Lower lobe of right lung (tissue), 2 donors: Measurements from ENCODE around the gene CELF4. TPM values are rescaled to one million over a fixed set of nuclear protein-coding genes. Genes with fewer than 3 reads are reported as not detected.

Experiments used
- ATAC-seq, 2 donors: fragments of 200-7000 bp; cut with Tn5 transposase; one replicate each; pipeline ENCODE4 v1.9.1; 2020 to 2022; ENCODE audit warnings: mild to moderate bottlenecking in 2 of 2, moderate library complexity in 2 of 2
- DNase-seq: peaks from one replicate; pipeline ENCODE4 v3.0.0-alpha.2; 2020
- H3K27ac ChIP-seq: fragments of 200-600 bp; one replicate; pipeline ENCODE4 v1.8.0; 2022
- H3K27me3 ChIP-seq: fragments of 200-600 bp; one replicate; pipeline ENCODE4 v1.8.0; 2022; ENCODE audit warnings: low read depth
- H3K36me3 ChIP-seq: fragments of 200-600 bp; one replicate; pipeline ENCODE4 v1.8.0; 2022; ENCODE audit warnings: mild to moderate bottlenecking
- H3K4me1 ChIP-seq: fragments of 200-600 bp; one replicate; pipeline ENCODE4 v1.8.0; 2022
- H3K4me3 ChIP-seq: fragments of 200-600 bp; one replicate; pipeline ENCODE4 v1.8.0; 2022; ENCODE audit warnings: mild to moderate bottlenecking
- H3K9me3 ChIP-seq: fragments of 200-600 bp; one replicate; pipeline ENCODE4 v1.8.0; 2022
- CTCF ChIP-seq: fragments of 200-600 bp; IDR thresholded peaks from one replicate; pipeline ENCODE4 v1.8.0; 2022; ENCODE audit warnings: antibody characterized with exemption, mild to moderate bottlenecking
- intact Hi-C: fragments of 100-400 bp; cut with DNase I; formaldehyde crosslinking; loops from one replicate; pipeline ENCODE4 v1.11.0; 2022
- total RNA-seq: library from RNA; stranded (reverse); fragmentation: NEBNext Ultra II Directional; extraction: Animal tissue kit (Norgen Biotek cat#: 25700); gene quantifications from one replicate; pipeline ENCODE4 v1.2.1, GENCODE V29; 2021
- donor health status: DM: no; HTN: yes; CAD: no; lungs with severe emphysema.

The CELF4 gene
- total RNA-seq, 1 donor from 2014 or later: 0.38 TPM

- Histone ChIP-seq H3K36me3 (no peaks in the 10 kb centered on the region), H3K4me1 (no peaks in the 10 kb centered on the region), H3K27ac (no peak overlapping the region), H3K9me3 (no peaks in the 10 kb centered on the region), H3K4me3 (no peak overlapping the region), H3K27me3 (peaks cover 8% of the 10 kb centered on the region)
- intact Hi-C loops: no loop called here
- DNase-seq: no peak
- no peak for TF ChIP-seq CTCF
- no peak for ATAC-seq
These were observed 219.6 kb downstream of the CELF4 start for GRCh38 chr18:37346048-37346447.

GRCh38 chr18:37343542-37343851 lies 222.1 kb downstream of the CELF4 start:
- Histone ChIP-seq H3K27me3 (peaks cover 8% of the 10 kb centered on the region), H3K4me3 (no peak overlapping the region), H3K27ac (no peak overlapping the region), H3K36me3 (no peaks in the 10 kb centered on the region), H3K9me3 (no peaks in the 10 kb centered on the region), H3K4me1 (no peaks in the 10 kb centered on the region)
- TF ChIP-seq CTCF: no peak
- no peak for DNase-seq
- intact Hi-C loops: no loop called here
- ATAC-seq: no peak

- no peak for DNase-seq
- Histone ChIP-seq H3K4me1 (no peaks in the 10 kb centered on the region), H3K36me3 (no peaks in the 10 kb centered on the region), H3K27ac (no peak overlapping the region), H3K9me3 (no peaks in the 10 kb centered on the region), H3K4me3 (no peak overlapping the region), H3K27me3 (peaks cover 8% of the 10 kb centered on the region)
- TF ChIP-seq CTCF: no peak
- ATAC-seq: no peak
- intact Hi-C loops: no loop called here
These were observed 224.0 kb downstream of the CELF4 start for GRCh38 chr18:37341473-37342086.

- no peak overlapping the region for H3K27ac ChIP-seq
- no peak for TF ChIP-seq CTCF
- DNase-seq (no peak), ATAC-seq (no peak)
- H3K27me3 ChIP-seq: peaks cover 8% of the 10 kb centered on the region
- H3K9me3 ChIP-seq: no peaks in the 10 kb centered on the region
- H3K36me3 ChIP-seq: no peaks in the 10 kb centered on the region
- H3K4me1 ChIP-seq: no peaks in the 10 kb centered on the region
- intact Hi-C loops: no loop called here
- no peak overlapping the region for H3K4me3 ChIP-seq
These were observed 224.6 kb downstream of the CELF4 start for GRCh38 chr18:37341016-37341415.

GRCh38 chr18:37339701-37340215 lies 225.8 kb downstream of the CELF4 start:
- no peak overlapping the region for H3K27ac ChIP-seq
- intact Hi-C loops: no loop called here
- DNase-seq (no peak), ATAC-seq (no peak)
- H3K4me1 ChIP-seq: no peaks in the 10 kb centered on the region
- H3K27me3 ChIP-seq: no peaks in the 10 kb centered on the region
- TF ChIP-seq CTCF: no peak
- no peaks in the 10 kb centered on the region for H3K9me3 ChIP-seq
- H3K36me3 ChIP-seq: no peaks in the 10 kb centered on the region
- no peak overlapping the region for H3K4me3 ChIP-seq
